WTC11 (cell line): Measurements from ENCODE around the gene FN3K. TPM values are rescaled to one million over a fixed set of nuclear protein-coding genes. Genes with fewer than 3 reads are reported as not detected.
A peak's percentile ranks its signal among the peaks of the same experiment; 100 is the strongest.

Source experiments
- ATAC-seq: fragments of 200-7000 bp; cut with Tn5 transposase; 2 replicates; pipeline ENCODE4 v1.10.0; 2021; ENCODE audit warnings: mild to moderate bottlenecking, moderate library complexity
- CTCF ChIA-PET: fragments of 300-600 bp; sonication (Branson Sonifier 250); formaldehyde crosslinking; loops from one replicate; lab custom pipeline; 2021; ENCODE audit warnings: antibody characterized with exemption; lab: Charles Lee
- POLR2A ChIA-PET: fragments of 350-600 bp; sonication (Branson Sonifier 250); formaldehyde crosslinking; loops from one replicate; lab custom pipeline; 2021; ENCODE audit warnings: antibody characterized with exemption; lab: Charles Lee
- DNase-seq: peaks from one replicate; pipeline ENCODE4 v3.0.0; 2021; ENCODE audit warnings: low spot score
- H3K27ac Mint-ChIP-seq: 2 replicates; pipeline ENCODE4 v1.8.0; 2021; ENCODE audit warnings: mixed read lengths
- H3K27me3 Mint-ChIP-seq: 2 replicates; pipeline ENCODE4 v1.8.0; 2021; ENCODE audit warnings: low read depth, mild to moderate bottlenecking, moderate library complexity, mixed read lengths
- H3K36me3 Mint-ChIP-seq: 2 replicates; pipeline ENCODE4 v1.8.0; 2021; ENCODE audit warnings: mixed read lengths
- H3K4me1 Mint-ChIP-seq: 2 replicates; pipeline ENCODE4 v1.8.0; 2022; ENCODE audit warnings: mixed read lengths
- H3K4me3 Mint-ChIP-seq: 2 replicates; pipeline ENCODE4 v1.8.0; 2021; ENCODE audit warnings: mild to moderate bottlenecking, moderate library complexity, mixed read lengths
- H3K9me3 Mint-ChIP-seq: 2 replicates; pipeline ENCODE4 v1.8.0; 2021; ENCODE audit warnings: mixed read lengths
- ATF1 ChIP-seq: sonication (generic); formaldehyde crosslinking; IDR thresholded peaks from 2 replicates; pipeline ENCODE4 v1.8.1; 2023; ENCODE audit warnings: mild to moderate bottlenecking, moderate library complexity, missing genetic modification reagents
- CREM ChIP-seq: sonication (generic); formaldehyde crosslinking; IDR thresholded peaks from 2 replicates; pipeline ENCODE4 v1.8.1; 2022; ENCODE audit warnings: mild to moderate bottlenecking, missing genetic modification reagents, moderate library complexity
- ETV6 ChIP-seq: sonication (generic); formaldehyde crosslinking; IDR thresholded peaks from 2 replicates; pipeline ENCODE4 v1.8.1; 2022; ENCODE audit warnings: mild to moderate bottlenecking, missing genetic modification reagents
- FOXP1 ChIP-seq: sonication (generic); formaldehyde crosslinking; IDR thresholded peaks from 2 replicates; pipeline ENCODE4 v1.8.0; 2022; ENCODE audit warnings: missing genetic modification reagents, mild to moderate bottlenecking, moderate library complexity, borderline replicate concordance
- GABPB1 ChIP-seq: sonication (generic); formaldehyde crosslinking; IDR thresholded peaks from 2 replicates; pipeline ENCODE4 v1.8.1; 2023; ENCODE audit warnings: mild to moderate bottlenecking, missing genetic modification reagents
- GTF2I ChIP-seq: fragments of 250-450 bp; sonication (Bioruptor Pico); conservative IDR thresholded peaks from 2 replicates; pipeline ENCODE4 v1.4.0; 2021; ENCODE audit warnings: mild to moderate bottlenecking
- IRF2 ChIP-seq: sonication (generic); formaldehyde crosslinking; IDR thresholded peaks from 2 replicates; pipeline ENCODE4 v1.8.0; 2022; ENCODE audit warnings: low read depth, missing genetic modification reagents, borderline replicate concordance
- NFYB ChIP-seq: sonication (generic); formaldehyde crosslinking; conservative IDR thresholded peaks from 2 replicates; pipeline ENCODE4 v1.8.0; 2022; ENCODE audit warnings: low read depth, missing genetic modification reagents
- NR1H2 ChIP-seq: sonication (generic); formaldehyde crosslinking; IDR thresholded peaks from 2 replicates; pipeline ENCODE4 v1.9.0; 2021; ENCODE audit warnings: mild to moderate bottlenecking, moderate library complexity, missing genetic modification reagents
- NR2C2 ChIP-seq: sonication (generic); formaldehyde crosslinking; IDR thresholded peaks from 2 replicates; pipeline ENCODE4 v1.8.0; 2022; ENCODE audit warnings: mild to moderate bottlenecking, missing genetic modification reagents
- NR3C1 ChIP-seq: sonication (generic); formaldehyde crosslinking; conservative IDR thresholded peaks from 2 replicates; pipeline ENCODE4 v1.8.1; 2023; ENCODE audit warnings: low read depth, mild to moderate bottlenecking, missing genetic modification reagents
- PRRX2 ChIP-seq: fragments of 250-450 bp; sonication (Bioruptor Pico); IDR thresholded peaks from 2 replicates; pipeline ENCODE4 v1.8.0; 2021; ENCODE audit warnings: mild to moderate bottlenecking
- RORB ChIP-seq: fragments of 250-450 bp; sonication (Bioruptor Pico); IDR thresholded peaks from 2 replicates; pipeline ENCODE4 v1.9.0; 2021; ENCODE audit warnings: mild to moderate bottlenecking
- SOX15 ChIP-seq: fragments of 250-450 bp; sonication (Bioruptor Pico); IDR thresholded peaks from 2 replicates; pipeline ENCODE4 v1.9.0; 2021; ENCODE audit warnings: mild to moderate bottlenecking
- TEAD4 ChIP-seq: sonication (generic); formaldehyde crosslinking; IDR thresholded peaks from 2 replicates; pipeline ENCODE4 v1.8.0; 2022; ENCODE audit warnings: mild to moderate bottlenecking, missing genetic modification reagents
- ZNF396 ChIP-seq: fragments of 250-450 bp; sonication (Bioruptor Pico); IDR thresholded peaks from 2 replicates; pipeline ENCODE4 v1.8.0; 2021; ENCODE audit warnings: mild to moderate bottlenecking, moderate library complexity, borderline replicate concordance
- ZNF671 ChIP-seq: fragments of 250-450 bp; sonication (Bioruptor Pico); IDR thresholded peaks from 2 replicates; pipeline ENCODE4 v1.8.0; 2021; ENCODE audit warnings: mild to moderate bottlenecking
- total RNA-seq: library from RNA; stranded (reverse); gene quantifications from 3 replicates; pipeline ENCODE4 v1.2.3, GENCODE V29; 2021
- TF ChIP-seq, protein P1 (sequence below): sonication (generic); formaldehyde crosslinking; IDR thresholded peaks from 2 replicates; pipeline ENCODE4 v1.8.0; 2022; ENCODE audit warnings: missing genetic modification reagents
- TF ChIP-seq, protein P2 (sequence below): sonication (generic); formaldehyde crosslinking; IDR thresholded peaks from 2 replicates; pipeline ENCODE4 v1.8.0; 2022; ENCODE audit warnings: mild to moderate bottlenecking, missing genetic modification reagents
- TF ChIP-seq, protein P3 (sequence below): fragments of 250-450 bp; sonication (Bioruptor Pico); IDR thresholded peaks from 2 replicates; pipeline ENCODE4 v2.1.2; 2022; ENCODE audit warnings: mild to moderate bottlenecking, moderate library complexity
- TF ChIP-seq, protein P4 (sequence below): sonication (generic); formaldehyde crosslinking; IDR thresholded peaks from 2 replicates; pipeline ENCODE4 v1.8.0; 2023; ENCODE audit warnings: missing genetic modification reagents
- TF ChIP-seq, protein P5 (sequence below): sonication (generic); formaldehyde crosslinking; IDR thresholded peaks from 2 replicates; pipeline ENCODE4 v1.8.1; 2023; ENCODE audit warnings: mild to moderate bottlenecking, missing genetic modification reagents
- TF ChIP-seq, protein P6 (sequence below): sonication (generic); formaldehyde crosslinking; IDR thresholded peaks from 2 replicates; pipeline ENCODE4 v1.8.0; 2023; ENCODE audit warnings: missing genetic modification reagents, mild to moderate bottlenecking, borderline replicate concordance
- TF ChIP-seq, protein P7 (sequence below): sonication (generic); formaldehyde crosslinking; IDR thresholded peaks from 2 replicates; pipeline ENCODE4 v1.8.1; 2023; ENCODE audit warnings: mild to moderate bottlenecking, missing genetic modification reagents, moderate library complexity

The FN3K gene
- total RNA-seq, 1 experiment from 2014 or later = 19.3 TPM

DNA sequence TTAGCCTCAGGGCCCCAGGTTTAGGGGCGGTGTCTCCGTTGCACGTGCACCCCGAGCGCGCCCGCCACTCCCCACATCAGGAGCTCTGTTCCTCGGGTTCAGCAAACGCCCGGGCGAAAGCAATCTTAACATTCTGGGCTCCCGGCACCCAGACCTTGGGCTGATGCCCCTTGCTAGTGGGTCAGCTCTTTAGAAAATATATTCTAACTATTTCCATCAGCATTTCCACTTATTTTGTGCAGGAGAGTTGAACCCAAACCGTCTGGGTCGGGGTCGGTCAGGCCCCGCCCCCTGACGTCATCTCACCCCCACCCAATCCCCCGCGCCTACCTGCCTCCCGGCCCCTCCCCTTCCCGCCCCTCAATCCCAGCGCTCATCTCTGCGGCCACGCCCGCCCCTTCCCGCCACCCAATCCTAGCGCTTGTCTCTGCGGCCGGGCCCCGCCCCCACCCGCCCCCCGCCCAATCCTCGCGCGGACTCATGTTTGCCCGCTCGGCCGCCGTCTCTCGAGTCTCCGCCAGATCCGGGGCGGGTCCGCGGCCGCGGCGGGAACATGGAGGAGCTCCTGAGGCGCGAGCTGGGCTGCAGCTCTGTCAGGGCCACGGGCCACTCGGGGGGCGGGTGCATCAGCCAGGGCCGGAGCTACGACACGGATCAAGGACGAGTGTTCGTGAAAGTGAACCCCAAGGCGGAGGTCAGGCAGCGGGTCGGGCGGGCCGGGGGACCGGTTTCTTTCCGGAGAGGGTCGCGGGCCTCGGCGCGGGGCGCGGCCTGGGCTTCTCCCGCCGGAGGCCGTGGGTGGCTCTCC is 19.0 kb upstream of the FN3K start, which contains the start of gene FN3KRP:
FN3KRP (plus strand) TSS at position 504 of the 808 bp plus-strand sequence; CDS start at position 554, 50 bp downstream.
- H3K4me1 Mint-ChIP-seq = peaks cover 13% of the 10 kb centered on the region
- H3K36me3 Mint-ChIP-seq = peaks cover 9% of the 10 kb centered on the region; the same call in 1 of the 2 replicates
- peak within 1 kb of the TSS; percentile 76 for H3K27ac Mint-ChIP-seq
- peaks cover 28% of the 10 kb centered on the region for H3K27me3 Mint-ChIP-seq
- H3K9me3 Mint-ChIP-seq = no peaks in the 10 kb centered on the region
- DNase-seq (peak; percentile 94), ATAC-seq (peak; percentile 88)
- ChIA-PET CTCF (interaction anchor here (0.6 to 1.9 kb wide), 15 partner anchors 9 to 696 kb away, joined by 3 to 15 read pairs (median 4); partner anchors contain the start of gene GPS1), POLR2A (interaction anchor here (0.6 to 1.8 kb wide), 4 partner anchors 21 to 106 kb away, joined by 3 to 7 read pairs (median 4); no protein-coding TSS in a partner anchor)
- peak within 1 kb of the TSS; percentile 89 for H3K4me3 Mint-ChIP-seq
- TF ChIP-seq, protein P1, sequence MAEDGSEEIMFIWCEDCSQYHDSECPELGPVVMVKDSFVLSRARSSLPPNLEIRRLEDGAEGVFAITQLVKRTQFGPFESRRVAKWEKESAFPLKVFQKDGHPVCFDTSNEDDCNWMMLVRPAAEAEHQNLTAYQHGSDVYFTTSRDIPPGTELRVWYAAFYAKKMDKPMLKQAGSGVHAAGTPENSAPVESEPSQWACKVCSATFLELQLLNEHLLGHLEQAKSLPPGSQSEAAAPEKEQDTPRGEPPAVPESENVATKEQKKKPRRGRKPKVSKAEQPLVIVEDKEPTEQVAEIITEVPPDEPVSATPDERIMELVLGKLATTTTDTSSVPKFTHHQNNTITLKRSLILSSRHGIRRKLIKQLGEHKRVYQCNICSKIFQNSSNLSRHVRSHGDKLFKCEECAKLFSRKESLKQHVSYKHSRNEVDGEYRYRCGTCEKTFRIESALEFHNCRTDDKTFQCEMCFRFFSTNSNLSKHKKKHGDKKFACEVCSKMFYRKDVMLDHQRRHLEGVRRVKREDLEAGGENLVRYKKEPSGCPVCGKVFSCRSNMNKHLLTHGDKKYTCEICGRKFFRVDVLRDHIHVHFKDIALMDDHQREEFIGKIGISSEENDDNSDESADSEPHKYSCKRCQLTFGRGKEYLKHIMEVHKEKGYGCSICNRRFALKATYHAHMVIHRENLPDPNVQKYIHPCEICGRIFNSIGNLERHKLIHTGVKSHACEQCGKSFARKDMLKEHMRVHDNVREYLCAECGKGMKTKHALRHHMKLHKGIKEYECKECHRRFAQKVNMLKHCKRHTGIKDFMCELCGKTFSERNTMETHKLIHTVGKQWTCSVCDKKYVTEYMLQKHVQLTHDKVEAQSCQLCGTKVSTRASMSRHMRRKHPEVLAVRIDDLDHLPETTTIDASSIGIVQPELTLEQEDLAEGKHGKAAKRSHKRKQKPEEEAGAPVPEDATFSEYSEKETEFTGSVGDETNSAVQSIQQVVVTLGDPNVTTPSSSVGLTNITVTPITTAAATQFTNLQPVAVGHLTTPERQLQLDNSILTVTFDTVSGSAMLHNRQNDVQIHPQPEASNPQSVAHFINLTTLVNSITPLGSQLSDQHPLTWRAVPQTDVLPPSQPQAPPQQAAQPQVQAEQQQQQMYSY (CRISPR knock-in tag) = no peak
- no peak for TF ChIP-seq GTF2I (CRISPR knock-in tag)
- no peak for TF ChIP-seq PRRX2
- no peak for TF ChIP-seq TEAD4
- TF ChIP-seq NR3C1 (CRISPR knock-in tag) = no peak
- TF ChIP-seq GABPB1 (CRISPR knock-in tag) = peak; percentile 27; the same call in 1 of the 2 replicates
- no peak for TF ChIP-seq IRF2 (CRISPR knock-in tag)
- TF ChIP-seq ETV6 (CRISPR knock-in tag) = no peak
- TF ChIP-seq, protein P2, sequence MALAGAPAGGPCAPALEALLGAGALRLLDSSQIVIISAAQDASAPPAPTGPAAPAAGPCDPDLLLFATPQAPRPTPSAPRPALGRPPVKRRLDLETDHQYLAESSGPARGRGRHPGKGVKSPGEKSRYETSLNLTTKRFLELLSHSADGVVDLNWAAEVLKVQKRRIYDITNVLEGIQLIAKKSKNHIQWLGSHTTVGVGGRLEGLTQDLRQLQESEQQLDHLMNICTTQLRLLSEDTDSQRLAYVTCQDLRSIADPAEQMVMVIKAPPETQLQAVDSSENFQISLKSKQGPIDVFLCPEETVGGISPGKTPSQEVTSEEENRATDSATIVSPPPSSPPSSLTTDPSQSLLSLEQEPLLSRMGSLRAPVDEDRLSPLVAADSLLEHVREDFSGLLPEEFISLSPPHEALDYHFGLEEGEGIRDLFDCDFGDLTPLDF (CRISPR knock-in tag) = no peak
- TF ChIP-seq ZNF671 (CRISPR knock-in tag) = no peak
- no peak for TF ChIP-seq NR1H2 (CRISPR knock-in tag)
- TF ChIP-seq, protein P3, sequence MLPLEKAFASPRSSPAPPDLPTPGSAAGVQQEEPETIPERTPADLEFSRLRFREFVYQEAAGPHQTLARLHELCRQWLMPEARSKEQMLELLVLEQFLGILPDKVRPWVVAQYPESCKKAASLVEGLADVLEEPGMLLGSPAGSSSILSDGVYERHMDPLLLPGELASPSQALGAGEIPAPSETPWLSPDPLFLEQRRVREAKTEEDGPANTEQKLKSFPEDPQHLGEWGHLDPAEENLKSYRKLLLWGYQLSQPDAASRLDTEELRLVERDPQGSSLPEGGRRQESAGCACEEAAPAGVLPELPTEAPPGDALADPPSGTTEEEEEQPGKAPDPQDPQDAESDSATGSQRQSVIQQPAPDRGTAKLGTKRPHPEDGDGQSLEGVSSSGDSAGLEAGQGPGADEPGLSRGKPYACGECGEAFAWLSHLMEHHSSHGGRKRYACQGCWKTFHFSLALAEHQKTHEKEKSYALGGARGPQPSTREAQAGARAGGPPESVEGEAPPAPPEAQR (CRISPR knock-in tag) = no peak
- peak; percentile 18; the same call in 1 of the 2 replicates for TF ChIP-seq FOXP1
- TF ChIP-seq NR2C2 = no peak
- no peak for TF ChIP-seq ATF1
- TF ChIP-seq, protein P4, sequence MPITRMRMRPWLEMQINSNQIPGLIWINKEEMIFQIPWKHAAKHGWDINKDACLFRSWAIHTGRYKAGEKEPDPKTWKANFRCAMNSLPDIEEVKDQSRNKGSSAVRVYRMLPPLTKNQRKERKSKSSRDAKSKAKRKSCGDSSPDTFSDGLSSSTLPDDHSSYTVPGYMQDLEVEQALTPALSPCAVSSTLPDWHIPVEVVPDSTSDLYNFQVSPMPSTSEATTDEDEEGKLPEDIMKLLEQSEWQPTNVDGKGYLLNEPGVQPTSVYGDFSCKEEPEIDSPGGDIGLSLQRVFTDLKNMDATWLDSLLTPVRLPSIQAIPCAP (CRISPR knock-in tag) = no peak
- no peak for TF ChIP-seq ZNF396 (CRISPR knock-in tag)
- TF ChIP-seq, protein P5, sequence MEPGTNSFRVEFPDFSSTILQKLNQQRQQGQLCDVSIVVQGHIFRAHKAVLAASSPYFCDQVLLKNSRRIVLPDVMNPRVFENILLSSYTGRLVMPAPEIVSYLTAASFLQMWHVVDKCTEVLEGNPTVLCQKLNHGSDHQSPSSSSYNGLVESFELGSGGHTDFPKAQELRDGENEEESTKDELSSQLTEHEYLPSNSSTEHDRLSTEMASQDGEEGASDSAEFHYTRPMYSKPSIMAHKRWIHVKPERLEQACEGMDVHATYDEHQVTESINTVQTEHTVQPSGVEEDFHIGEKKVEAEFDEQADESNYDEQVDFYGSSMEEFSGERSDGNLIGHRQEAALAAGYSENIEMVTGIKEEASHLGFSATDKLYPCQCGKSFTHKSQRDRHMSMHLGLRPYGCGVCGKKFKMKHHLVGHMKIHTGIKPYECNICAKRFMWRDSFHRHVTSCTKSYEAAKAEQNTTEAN = no peak
- TF ChIP-seq, protein P6, sequence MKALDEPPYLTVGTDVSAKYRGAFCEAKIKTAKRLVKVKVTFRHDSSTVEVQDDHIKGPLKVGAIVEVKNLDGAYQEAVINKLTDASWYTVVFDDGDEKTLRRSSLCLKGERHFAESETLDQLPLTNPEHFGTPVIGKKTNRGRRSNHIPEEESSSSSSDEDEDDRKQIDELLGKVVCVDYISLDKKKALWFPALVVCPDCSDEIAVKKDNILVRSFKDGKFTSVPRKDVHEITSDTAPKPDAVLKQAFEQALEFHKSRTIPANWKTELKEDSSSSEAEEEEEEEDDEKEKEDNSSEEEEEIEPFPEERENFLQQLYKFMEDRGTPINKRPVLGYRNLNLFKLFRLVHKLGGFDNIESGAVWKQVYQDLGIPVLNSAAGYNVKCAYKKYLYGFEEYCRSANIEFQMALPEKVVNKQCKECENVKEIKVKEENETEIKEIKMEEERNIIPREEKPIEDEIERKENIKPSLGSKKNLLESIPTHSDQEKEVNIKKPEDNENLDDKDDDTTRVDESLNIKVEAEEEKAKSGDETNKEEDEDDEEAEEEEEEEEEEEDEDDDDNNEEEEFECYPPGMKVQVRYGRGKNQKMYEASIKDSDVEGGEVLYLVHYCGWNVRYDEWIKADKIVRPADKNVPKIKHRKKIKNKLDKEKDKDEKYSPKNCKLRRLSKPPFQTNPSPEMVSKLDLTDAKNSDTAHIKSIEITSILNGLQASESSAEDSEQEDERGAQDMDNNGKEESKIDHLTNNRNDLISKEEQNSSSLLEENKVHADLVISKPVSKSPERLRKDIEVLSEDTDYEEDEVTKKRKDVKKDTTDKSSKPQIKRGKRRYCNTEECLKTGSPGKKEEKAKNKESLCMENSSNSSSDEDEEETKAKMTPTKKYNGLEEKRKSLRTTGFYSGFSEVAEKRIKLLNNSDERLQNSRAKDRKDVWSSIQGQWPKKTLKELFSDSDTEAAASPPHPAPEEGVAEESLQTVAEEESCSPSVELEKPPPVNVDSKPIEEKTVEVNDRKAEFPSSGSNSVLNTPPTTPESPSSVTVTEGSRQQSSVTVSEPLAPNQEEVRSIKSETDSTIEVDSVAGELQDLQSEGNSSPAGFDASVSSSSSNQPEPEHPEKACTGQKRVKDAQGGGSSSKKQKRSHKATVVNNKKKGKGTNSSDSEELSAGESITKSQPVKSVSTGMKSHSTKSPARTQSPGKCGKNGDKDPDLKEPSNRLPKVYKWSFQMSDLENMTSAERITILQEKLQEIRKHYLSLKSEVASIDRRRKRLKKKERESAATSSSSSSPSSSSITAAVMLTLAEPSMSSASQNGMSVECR (CRISPR knock-in tag) = peak; percentile 23; the same call in 1 of the 2 replicates
- 0 out of 2 replicates have a peak, but pooled peaks have one; percentile 53 for TF ChIP-seq CREM
- no peak for TF ChIP-seq NFYB (CRISPR knock-in tag)
- TF ChIP-seq, protein P7, sequence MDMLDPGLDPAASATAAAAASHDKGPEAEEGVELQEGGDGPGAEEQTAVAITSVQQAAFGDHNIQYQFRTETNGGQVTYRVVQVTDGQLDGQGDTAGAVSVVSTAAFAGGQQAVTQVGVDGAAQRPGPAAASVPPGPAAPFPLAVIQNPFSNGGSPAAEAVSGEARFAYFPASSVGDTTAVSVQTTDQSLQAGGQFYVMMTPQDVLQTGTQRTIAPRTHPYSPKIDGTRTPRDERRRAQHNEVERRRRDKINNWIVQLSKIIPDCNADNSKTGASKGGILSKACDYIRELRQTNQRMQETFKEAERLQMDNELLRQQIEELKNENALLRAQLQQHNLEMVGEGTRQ = no peak
- TF ChIP-seq RORB (CRISPR knock-in tag) = no peak
- no peak for TF ChIP-seq SOX15 (CRISPR knock-in tag)
